PFSK-1 (cell line): ENCODE results near the gene BRSK2.

Experiments
- POLR2AphosphoS5 ChIP-seq: IDR thresholded peaks from 2 replicates; pipeline ENCODE4 v1.6.1; 2012; ENCODE audit warnings: low read depth, mild to moderate bottlenecking, control low read depth, low read length, moderate library complexity
- REST ChIP-seq, 2 experiments: IDR thresholded peaks; 2 replicates each; pipeline versions ENCODE4 v1.6.1 to v1.8.0; 2011 to 2012; ENCODE audit warnings: low read depth in 2 of 2, low read length in 2 of 2, control low read depth in 1 of 2, inconsistent platforms in 1 of 2, mild to moderate bottlenecking in 1 of 2, moderate library complexity in 1 of 2; ENCODE audit not compliant: insufficient read depth in 1 of 2
- SIN3A ChIP-seq: IDR thresholded peaks from 2 replicates; pipeline ENCODE4 v1.6.1; 2012; ENCODE audit warnings: mild to moderate bottlenecking, low read length, moderate library complexity, borderline replicate concordance; ENCODE audit not compliant: insufficient read depth
- TAF1 ChIP-seq: IDR thresholded peaks from 2 replicates; pipeline ENCODE4 v1.6.1; 2012; ENCODE audit warnings: low read length, control low read depth, borderline replicate concordance; ENCODE audit not compliant: insufficient read depth

- TF ChIP-seq REST (IDR thresholded peaks at IDR 0.05; ENCODE audit: insufficient read depth in 1 of 2, low read depth in 2 of 2, low read length in 2 of 2) (no peak), TAF1 (no peak), SIN3A (no peak), POLR2AphosphoS5 (no peak)
Observed at GRCh38 chr11:1360835-1361357, 28.8 kb upstream of the BRSK2 start.
